22Rv1 (cell line): ENCODE measurements around the gene GRAP2.

Source experiments
- ZFX ChIP-seq: fragments of 450-650 bp; IDR thresholded peaks from 2 replicates; pipeline ENCODE4 v1.6.1; 2017; ENCODE audit warnings: antibody characterized with exemption, borderline replicate concordance
- TF ChIP-seq, protein P1 (sequence below): fragments of 450-650 bp; IDR thresholded peaks from 2 replicates; pipeline ENCODE4 v1.5.1; 2017; ENCODE audit warnings: mild to moderate bottlenecking

DNA sequence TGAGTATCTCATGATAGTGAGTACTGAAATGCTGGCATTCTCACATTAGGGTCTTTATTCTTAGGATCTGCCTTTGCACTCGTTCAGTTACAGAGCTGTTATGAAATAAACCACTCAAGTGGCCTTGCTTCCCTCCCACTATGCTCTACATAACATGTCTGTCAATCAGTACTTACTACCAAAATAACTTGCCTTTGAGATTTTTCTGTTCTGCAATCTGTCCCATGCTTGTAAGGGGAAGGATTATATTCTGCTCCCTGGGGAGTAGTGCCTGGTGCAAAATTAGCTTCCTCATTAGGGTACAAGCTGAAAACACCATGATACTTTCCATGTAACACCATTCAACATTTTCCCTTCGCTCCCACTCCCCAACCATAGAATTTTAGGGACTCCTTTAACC lies 1.9 kb upstream of the GRAP2 start:
- TF ChIP-seq, protein P1, sequence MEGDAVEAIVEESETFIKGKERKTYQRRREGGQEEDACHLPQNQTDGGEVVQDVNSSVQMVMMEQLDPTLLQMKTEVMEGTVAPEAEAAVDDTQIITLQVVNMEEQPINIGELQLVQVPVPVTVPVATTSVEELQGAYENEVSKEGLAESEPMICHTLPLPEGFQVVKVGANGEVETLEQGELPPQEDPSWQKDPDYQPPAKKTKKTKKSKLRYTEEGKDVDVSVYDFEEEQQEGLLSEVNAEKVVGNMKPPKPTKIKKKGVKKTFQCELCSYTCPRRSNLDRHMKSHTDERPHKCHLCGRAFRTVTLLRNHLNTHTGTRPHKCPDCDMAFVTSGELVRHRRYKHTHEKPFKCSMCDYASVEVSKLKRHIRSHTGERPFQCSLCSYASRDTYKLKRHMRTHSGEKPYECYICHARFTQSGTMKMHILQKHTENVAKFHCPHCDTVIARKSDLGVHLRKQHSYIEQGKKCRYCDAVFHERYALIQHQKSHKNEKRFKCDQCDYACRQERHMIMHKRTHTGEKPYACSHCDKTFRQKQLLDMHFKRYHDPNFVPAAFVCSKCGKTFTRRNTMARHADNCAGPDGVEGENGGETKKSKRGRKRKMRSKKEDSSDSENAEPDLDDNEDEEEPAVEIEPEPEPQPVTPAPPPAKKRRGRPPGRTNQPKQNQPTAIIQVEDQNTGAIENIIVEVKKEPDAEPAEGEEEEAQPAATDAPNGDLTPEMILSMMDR = no peak
- no peak for TF ChIP-seq ZFX
